Gastroesophageal sphincter (tissue), 4 donors: ENCODE data around the gene DGKE. TPM values are rescaled to one million over a fixed set of nuclear protein-coding genes. Genes with fewer than 3 reads are reported as not detected.
A peak's percentile ranks its signal among the peaks of the same experiment; 100 is the strongest.

ENCODE experiments used
- ATAC-seq: fragments of 150-250 bp; one replicate; pipeline ENCODE4 v1.9.1; 2016; ENCODE audit warnings: mild to moderate bottlenecking, moderate library complexity
- H3K27ac ChIP-seq, 4 donors: fragments of 200-600 bp; sonication (generic) in 3 of 4; 1 replicate in 3 of 4; 2 replicates in 1 of 4; pipeline ENCODE4 v1.5.1; 2016 to 2019
- H3K27me3 ChIP-seq: fragments of 200-600 bp; sonication (generic); one replicate; pipeline ENCODE4 v1.5.1; 2019
- H3K36me3 ChIP-seq, 2 donors: fragments of 200-600 bp; sonication (generic); one replicate each; pipeline ENCODE4 v1.5.1; 2019; ENCODE audit warnings: control low read depth in 1 of 2
- H3K4me1 ChIP-seq, 3 donors: fragments of 200-600 bp; sonication (generic); 1 replicate in 2 of 3; 2 replicates in 1 of 3; pipeline ENCODE4 v1.5.1; 2016 to 2019; ENCODE audit warnings: control low read depth in 2 of 3
- H3K4me3 ChIP-seq, 2 donors: fragments of 200-600 bp; sonication (generic); one replicate each; pipeline ENCODE4 v1.5.1; 2019; ENCODE audit warnings: mild to moderate bottlenecking in 1 of 2, moderate library complexity in 1 of 2
- H3K9me3 ChIP-seq, 3 donors: fragments of 200-600 bp; sonication (generic); one replicate each; pipeline ENCODE4 v1.5.1; 2017 to 2019; ENCODE audit warnings: control low read depth in 2 of 3
- CTCF ChIP-seq, 4 experiments: fragments of 200-600 bp in 2 of 4; fragments of 450-650 bp in 2 of 4; sonication (generic) in 1 of 4; IDR thresholded peaks; one replicate each; pipeline ENCODE4 v1.5.1; 2017 to 2019; ENCODE audit warnings: antibody characterized with exemption in 4 of 4, mild to moderate bottlenecking in 2 of 4, moderate library complexity in 2 of 4
- EP300 ChIP-seq: sonication (generic); formaldehyde crosslinking; IDR thresholded peaks from one replicate; pipeline ENCODE4 v1.6.1; 2017; ENCODE audit warnings: antibody characterized with exemption, mild to moderate bottlenecking
- POLR2A ChIP-seq, 2 donors: fragments of 450-650 bp; IDR thresholded peaks; one replicate each; pipeline ENCODE4 v1.6.1; 2017; ENCODE audit warnings: antibody characterized with exemption in 2 of 2, mild to moderate bottlenecking in 2 of 2, moderate library complexity in 1 of 2
- POLR2AphosphoS5 ChIP-seq: sonication (generic); formaldehyde crosslinking; IDR thresholded peaks from one replicate; pipeline ENCODE4 v1.6.1; 2017; ENCODE audit warnings: antibody characterized with exemption
- WGBS, 2 donors: methylation state at CpG; one replicate each; pipeline ENCODE4 v1.1.5; 2018; ENCODE audit warnings: low coverage in 1 of 2; 5-methylcytosine and 5-hydroxymethylcytosine counted together
- total RNA-seq, 4 donors: library from RNA; depleted of rRNA; stranded (reverse); fragments of >200 nt; gene quantifications; one replicate each; pipeline ENCODE4 v1.1.0, GENCODE V29; 2016

Gene DGKE
- total RNA-seq, 4 donors from 2014 or later = 8.4 to 12.5 (median 9.7) TPM

DNA sequence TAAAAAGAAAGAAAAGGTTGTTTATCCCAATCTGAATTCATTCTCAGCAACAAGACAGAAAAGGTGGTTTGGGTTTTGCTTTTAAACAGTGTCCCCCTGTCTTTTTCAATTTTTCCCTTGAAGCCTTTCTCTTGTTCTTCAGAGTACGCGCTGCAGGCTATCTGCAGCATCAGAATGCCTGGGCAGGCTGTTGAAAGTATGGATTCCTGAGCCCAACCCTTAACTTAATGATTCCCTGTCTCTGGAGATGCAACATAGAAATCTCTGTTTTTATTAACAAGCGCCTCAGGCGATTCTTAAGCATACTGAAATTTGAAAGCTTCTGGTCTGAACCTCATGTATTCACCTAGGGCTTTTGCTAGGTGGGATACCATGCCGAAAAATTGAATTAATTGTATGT is 32.1 kb downstream of the DGKE start:
- TF ChIP-seq POLR2A (IDR thresholded peaks at IDR 0.05) (no peak), POLR2AphosphoS5 (no peak), CTCF (IDR thresholded peaks at IDR 0.05) (no peak)
- no peak overlapping the region for H3K4me3 ChIP-seq

DNA sequence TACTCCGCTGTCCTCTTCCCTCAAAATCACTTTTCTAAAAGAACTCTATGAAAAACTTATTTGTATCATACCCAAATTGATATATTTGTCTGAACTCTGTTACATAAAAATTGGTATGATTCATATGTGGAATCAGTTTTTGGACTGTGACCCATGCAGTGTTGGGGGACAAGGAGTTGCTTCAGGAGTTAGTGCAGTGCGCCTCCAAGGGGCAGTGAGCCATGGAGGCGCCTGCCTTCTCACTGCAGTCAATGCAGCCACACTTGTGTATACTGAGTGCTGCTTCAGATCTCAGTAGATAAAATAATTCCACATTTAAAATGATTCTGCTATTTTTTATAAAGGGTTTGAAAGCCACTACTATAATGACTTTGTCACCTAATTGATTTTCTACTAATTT is 32.5 kb downstream of the DGKE start:
- no peaks in the 10 kb centered on the region for H3K9me3 ChIP-seq
- no peaks in the 10 kb centered on the region for H3K27me3 ChIP-seq
- ATAC-seq = no peak
- no peaks in the 10 kb centered on the region for H3K4me1 ChIP-seq
- H3K4me3 ChIP-seq = no peak overlapping the region
- no peak overlapping the region for H3K27ac ChIP-seq
- no peak for TF ChIP-seq EP300
- TF ChIP-seq POLR2AphosphoS5 = no peak
- no peak for TF ChIP-seq POLR2A (IDR thresholded peaks at IDR 0.05)
- TF ChIP-seq CTCF (IDR thresholded peaks at IDR 0.05) = no peak
- peaks cover 0 to 29% of the 10 kb centered on the region in 2 donors for H3K36me3 ChIP-seq
- 45 to 100% methylated on average over 1 to 3 of the region's 3 CpGs for WGBS, 2 donors

More for the DNA sequence above, 32.1 kb downstream of the DGKE start:
- WGBS, 2 donors = 90 to 100% methylated on average over 2 to 5 of the region's 5 CpGs
- Histone ChIP-seq H3K27me3 (no peaks in the 10 kb centered on the region), H3K4me1 (no peaks in the 10 kb centered on the region), H3K9me3 (no peaks in the 10 kb centered on the region), H3K36me3 (peaks cover 0 to 33% of the 10 kb centered on the region in 2 donors), H3K27ac (no peak overlapping the region)
- ATAC-seq = no peak

GRCh38 chr17:56867948-56868376 is 34.0 kb downstream of the DGKE start:
- Histone ChIP-seq H3K9me3 (no peaks in the 10 kb centered on the region), H3K4me3 (no peak overlapping the region), H3K27me3 (no peaks in the 10 kb centered on the region), H3K36me3 (peaks cover 0 to 14% of the 10 kb centered on the region in 2 donors), H3K27ac (peak overlapping the region in 1 of 4 donors; percentile 8), H3K4me1 (no peaks in the 10 kb centered on the region)
- no peak for ATAC-seq
- 39 to 44% methylated on average over 2 of the region's 2 CpGs for WGBS, 2 donors
- no peak for TF ChIP-seq CTCF (IDR thresholded peaks at IDR 0.05)

DNA sequence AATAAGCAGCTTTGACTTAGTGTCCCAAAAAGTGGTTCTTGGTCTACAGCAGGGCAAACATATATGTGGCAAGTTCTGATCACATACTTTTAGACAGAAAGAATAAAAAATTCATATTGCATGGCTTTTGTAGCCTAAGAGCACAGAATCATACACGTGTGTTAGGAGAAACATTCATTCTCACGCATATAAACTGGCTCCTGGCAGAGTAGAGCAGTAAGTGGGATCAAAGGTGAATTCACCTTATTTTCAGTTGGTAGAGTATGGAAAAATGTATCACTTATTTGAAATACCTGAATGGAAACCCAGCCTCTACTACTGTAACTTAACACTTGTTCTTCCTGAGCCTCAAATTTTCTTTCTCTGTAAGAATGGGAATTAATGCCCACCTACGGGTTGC is 34.8 kb downstream of the DGKE start:
- H3K4me3 ChIP-seq = no peak overlapping the region
- H3K9me3 ChIP-seq = no peaks in the 10 kb centered on the region
- 83 to 95% methylated on average over 3 of the region's 3 CpGs for WGBS, 2 donors
- no peaks in the 10 kb centered on the region for H3K27me3 ChIP-seq
- H3K27ac ChIP-seq = no peak overlapping the region
- peaks cover 0 to 7% of the 10 kb centered on the region in 2 donors for H3K36me3 ChIP-seq
- ATAC-seq = no peak
- TF ChIP-seq CTCF (IDR thresholded peaks at IDR 0.05) (no peak), POLR2AphosphoS5 (no peak), EP300 (no peak), POLR2A (IDR thresholded peaks at IDR 0.05) (no peak)
- H3K4me1 ChIP-seq = no peaks in the 10 kb centered on the region

GRCh38 chr17:56870081-56870651 is 36.2 kb downstream of the DGKE start:
- H3K27ac ChIP-seq = no peak overlapping the region
- WGBS, 2 donors = 76 to 80% methylated on average over 3 to 4 of the region's 4 CpGs
- H3K4me3 ChIP-seq = no peak overlapping the region
- no peaks in the 10 kb centered on the region for H3K4me1 ChIP-seq
- no peak for TF ChIP-seq EP300
- TF ChIP-seq POLR2A (IDR thresholded peaks at IDR 0.05) = no peak
- TF ChIP-seq POLR2AphosphoS5 = no peak
- TF ChIP-seq CTCF (IDR thresholded peaks at IDR 0.05) = no peak
- no peaks in the 10 kb centered on the region for H3K27me3 ChIP-seq
- no peaks in the 10 kb centered on the region for H3K36me3 ChIP-seq
- no peak for ATAC-seq
- H3K9me3 ChIP-seq = no peaks in the 10 kb centered on the region
